ENCODE results near the gene TJP3.

TJP3 gene

GRCh38 chr19:3697094-3697493 is 11.1 kb upstream of the TJP3 start:
- no peak for TF ChIP-seq CTCF (IDR thresholded peaks at IDR 0.05; ENCODE audit: insufficient read depth, low read length, poor library complexity, severe bottlenecking)
- DNase-seq (ENCODE audit: extremely low read depth, insufficient read length), result no peak
- H3K27me3 ChIP-seq (replicated peaks; ENCODE audit: control insufficient read depth, insufficient read depth, low read length), result no peaks in the 10 kb centered on the region
- H3K36me3 ChIP-seq (ENCODE audit: control insufficient read depth, insufficient read depth, low read length), result peaks cover 2% of the 10 kb centered on the region; the same call in 1 of the 2 replicates
- no peak overlapping the region for H3K4me3 ChIP-seq (replicated peaks; ENCODE audit: low read depth, low read length)

GRCh38 chr19:3697671-3698385 is 10.4 kb upstream of the TJP3 start:
- H3K27me3 ChIP-seq (replicated peaks; ENCODE audit: control insufficient read depth, insufficient read depth, low read length), result no peaks in the 10 kb centered on the region
- TF ChIP-seq CTCF (IDR thresholded peaks at IDR 0.05; ENCODE audit: insufficient read depth, low read length, poor library complexity, severe bottlenecking), result no peak
- H3K36me3 ChIP-seq (ENCODE audit: control insufficient read depth, insufficient read depth, low read length), result peaks cover 2% of the 10 kb centered on the region; the same call in 1 of the 2 replicates
- no peak for DNase-seq (ENCODE audit: extremely low read depth, insufficient read length)
- H3K4me3 ChIP-seq (replicated peaks; ENCODE audit: low read depth, low read length), result peak overlapping the region; percentile 90

GRCh38 chr19:3698386-3698950 is 9.7 kb upstream of the TJP3 start:
- DNase-seq (ENCODE audit: extremely low read depth, insufficient read length), result no peak
- TF ChIP-seq CTCF (IDR thresholded peaks at IDR 0.05; ENCODE audit: insufficient read depth, low read length, poor library complexity, severe bottlenecking), result no peak
- H3K36me3 ChIP-seq (ENCODE audit: control insufficient read depth, insufficient read depth, low read length), result peaks cover 2% of the 10 kb centered on the region; the same call in 1 of the 2 replicates
- no peaks in the 10 kb centered on the region for H3K27me3 ChIP-seq (replicated peaks; ENCODE audit: control insufficient read depth, insufficient read depth, low read length)
- H3K4me3 ChIP-seq (replicated peaks; ENCODE audit: low read depth, low read length), result peak overlapping the region; percentile 90

- Histone ChIP-seq H3K36me3 (ENCODE audit: control insufficient read depth, insufficient read depth, low read length) (peaks cover 2% of the 10 kb centered on the region; the same call in 1 of the 2 replicates), H3K27me3 (replicated peaks; ENCODE audit: control insufficient read depth, insufficient read depth, low read length) (no peaks in the 10 kb centered on the region), H3K4me3 (replicated peaks; ENCODE audit: low read depth, low read length) (peak overlapping the region; percentile 90)
- no peak for DNase-seq (ENCODE audit: extremely low read depth, insufficient read length)
- TF ChIP-seq CTCF (IDR thresholded peaks at IDR 0.05; ENCODE audit: insufficient read depth, low read length, poor library complexity, severe bottlenecking), result no peak
Measured at GRCh38 chr19:3698974-3699740, 9.0 kb upstream of the TJP3 start.

- Histone ChIP-seq H3K27me3 (replicated peaks; ENCODE audit: control insufficient read depth, insufficient read depth, low read length) (no peaks in the 10 kb centered on the region), H3K36me3 (ENCODE audit: control insufficient read depth, insufficient read depth, low read length) (no peaks in the 10 kb centered on the region; the same call in 1 of the 2 replicates), H3K4me3 (replicated peaks; ENCODE audit: low read depth, low read length) (peak overlapping the region; percentile 90)
- TF ChIP-seq CTCF (IDR thresholded peaks at IDR 0.05; ENCODE audit: insufficient read depth, low read length, poor library complexity, severe bottlenecking), result no peak
- DNase-seq (ENCODE audit: extremely low read depth, insufficient read length), result no peak
Measured at GRCh38 chr19:3699741-3700241, 8.4 kb upstream of the TJP3 start.
